PC-3 (cell line): ENCODE results near the gene KAT7. TPM values are rescaled to one million over a fixed set of nuclear protein-coding genes. Genes with fewer than 3 reads are reported as not detected.
A peak's percentile ranks its signal among the peaks of the same experiment; 100 is the strongest.

Experiments
- ATAC-seq: fragments of 200-7000 bp; cut with Tn5 transposase; 2 replicates; pipeline ENCODE4 v1.9.1; 2020; ENCODE audit warnings: mild to moderate bottlenecking, moderate library complexity
- BruUV-seq: library from RNA; stranded (reverse); fragments of 400-500 nt; replicated peaks from 2 replicates; lab custom pipeline; 2021; lab: Mats Ljungman, UMichigan
- CTCF ChIA-PET: fragments of 300-600 bp; sonication (Branson Sonifier 250); formaldehyde crosslinking; loops from one replicate; lab custom pipeline; 2022; ENCODE audit warnings: antibody characterized with exemption; lab: Charles Lee
- POLR2A ChIA-PET: fragments of 300-600 bp; sonication (Branson Sonifier 250); formaldehyde crosslinking; loops from one replicate; lab custom pipeline; 2022; ENCODE audit warnings: antibody characterized with exemption; ENCODE audit not compliant: unreplicated experiment; lab: Charles Lee
- DNase-seq: peaks from one replicate; pipeline ENCODE4 v3.0.0-alpha.2; 2015
- H2AFZ ChIP-seq: fragments of 300-600 bp; sonication (generic); 2 replicates; pipeline ENCODE4 v1.6.0; 2016; ENCODE audit warnings: antibody characterized with exemption, low read length
- H3F3A ChIP-seq: fragments of 300-600 bp; sonication (generic); one replicate; pipeline ENCODE4 v1.6.0; 2017; ENCODE audit warnings: antibody characterized with exemption, low read length, control low read depth, mild to moderate bottlenecking; ENCODE audit not compliant: unreplicated experiment
- H3K27ac ChIP-seq: fragments of 300-600 bp; sonication (generic); 2 replicates; pipeline ENCODE4 v1.5.1; 2016; ENCODE audit warnings: mild to moderate bottlenecking, low read length
- H3K27me3 ChIP-seq: fragments of 300-600 bp; sonication (generic); 2 replicates; pipeline ENCODE4 v1.6.1; 2016; ENCODE audit warnings: low read length, mixed read lengths
- H3K36me3 ChIP-seq: fragments of 300-600 bp; sonication (generic); 2 replicates; pipeline ENCODE4 v1.6.1; 2016; ENCODE audit warnings: low read depth, mixed run types, low read length, mixed read lengths
- H3K4me1 ChIP-seq: fragments of 300-600 bp; sonication (generic); 2 replicates; pipeline ENCODE4 v1.5.1; 2016; ENCODE audit warnings: low read length; ENCODE audit not compliant: insufficient read depth
- H3K4me2 ChIP-seq: fragments of 300-600 bp; sonication (generic); 2 replicates; pipeline ENCODE4 v1.6.0; 2016; ENCODE audit warnings: low read length
- H3K4me3 ChIP-seq: fragments of 300-600 bp; sonication (generic); 2 replicates; pipeline ENCODE4 v1.5.1; 2016; ENCODE audit warnings: mild to moderate bottlenecking, low read length, mixed read lengths
- H3K79me2 ChIP-seq: fragments of 300-600 bp; sonication (generic); 2 replicates; pipeline ENCODE4 v1.6.1; 2017; ENCODE audit warnings: low read length, mixed read lengths
- H3K9ac ChIP-seq: fragments of 300-600 bp; sonication (generic); 2 replicates; pipeline ENCODE4 v1.6.0; 2016; ENCODE audit warnings: mild to moderate bottlenecking, low read length
- H3K9me2 ChIP-seq: fragments of 300-600 bp; sonication (generic); replicated peaks from 2 replicates; pipeline ENCODE4 v1.6.1; 2016; ENCODE audit warnings: mixed run types, low read length, mixed read lengths
- H3K9me3 ChIP-seq: fragments of 300-600 bp; sonication (generic); 2 replicates; pipeline ENCODE4 v1.6.1; 2016; ENCODE audit warnings: low read length, mixed read lengths
- H4K20me1 ChIP-seq: fragments of 300-600 bp; sonication (generic); 2 replicates; pipeline ENCODE4 v1.6.1; 2016; ENCODE audit warnings: low read length, mixed read lengths
- EZH2 ChIP-seq: fragments of 300-600 bp; sonication (generic); IDR thresholded peaks from one replicate; pipeline ENCODE4 v1.6.1; 2017; ENCODE audit warnings: antibody characterized with exemption, mild to moderate bottlenecking, low read length; ENCODE audit not compliant: unreplicated experiment
- EZH2phosphoT487 ChIP-seq: fragments of 300-600 bp; sonication (generic); IDR thresholded peaks from 2 replicates; pipeline ENCODE4 v1.6.1; 2018; ENCODE audit warnings: mild to moderate bottlenecking, antibody characterized with exemption, low read length, borderline replicate concordance
- intact Hi-C: fragments of 100-400 bp; cut with micrococcal nuclease; formaldehyde crosslinking; loops from 2 replicates; pipeline ENCODE4 v1.9.0; 2023
- total RNA-seq: library from RNA; depleted of rRNA; stranded (reverse); fragments of >200 nt; gene quantifications from 2 replicates; pipeline ENCODE4 v1.2.3, GENCODE V29; 2014
- TF ChIP-seq, protein P1 (sequence below): fragments of 300-600 bp; sonication (generic); conservative IDR thresholded peaks from 2 replicates; pipeline ENCODE4 v1.5.1; 2017; ENCODE audit warnings: antibody characterized with exemption, low read depth, mild to moderate bottlenecking, low read length

KAT7 gene
- total RNA-seq, 1 experiment from 2014 or later, result 39.1 TPM

GRCh38 chr17:49783071-49783715 lies 5.3 kb upstream of the KAT7 start:
- H3K9me3 ChIP-seq, result no peaks in the 10 kb centered on the region
- no peaks in the 10 kb centered on the region for H3F3A ChIP-seq
- H4K20me1 ChIP-seq, result no peaks in the 10 kb centered on the region
- H3K4me1 ChIP-seq, result peaks cover 19% of the 10 kb centered on the region
- POLR2A ChIA-PET, result interaction anchor here (0.5 kb wide), 1 partner anchor 19 kb away, joined by 4 read pairs; the partner anchor contains the start of gene FAM117A
- H3K36me3 ChIP-seq, result no peaks in the 10 kb centered on the region
- H2AFZ ChIP-seq, result no peak overlapping the region
- ATAC-seq (no peak), DNase-seq (no peak)
- BruUV-seq, result no TSS peak
- H3K27ac ChIP-seq, result no peak overlapping the region
- H3K4me3 ChIP-seq, result no peak overlapping the region
- H3K4me2 ChIP-seq, result no peak overlapping the region
- H3K79me2 ChIP-seq, result no peaks in the 10 kb centered on the region
- H3K9me2 ChIP-seq, result no peaks in the 10 kb centered on the region
- no peaks in the 10 kb centered on the region for H3K27me3 ChIP-seq
- intact Hi-C loops, result no loop called here
- CTCF ChIA-PET, result no interaction called here
- H3K9ac ChIP-seq, result no peak overlapping the region
- no peak for TF ChIP-seq EZH2phosphoT487
- TF ChIP-seq, protein P1, sequence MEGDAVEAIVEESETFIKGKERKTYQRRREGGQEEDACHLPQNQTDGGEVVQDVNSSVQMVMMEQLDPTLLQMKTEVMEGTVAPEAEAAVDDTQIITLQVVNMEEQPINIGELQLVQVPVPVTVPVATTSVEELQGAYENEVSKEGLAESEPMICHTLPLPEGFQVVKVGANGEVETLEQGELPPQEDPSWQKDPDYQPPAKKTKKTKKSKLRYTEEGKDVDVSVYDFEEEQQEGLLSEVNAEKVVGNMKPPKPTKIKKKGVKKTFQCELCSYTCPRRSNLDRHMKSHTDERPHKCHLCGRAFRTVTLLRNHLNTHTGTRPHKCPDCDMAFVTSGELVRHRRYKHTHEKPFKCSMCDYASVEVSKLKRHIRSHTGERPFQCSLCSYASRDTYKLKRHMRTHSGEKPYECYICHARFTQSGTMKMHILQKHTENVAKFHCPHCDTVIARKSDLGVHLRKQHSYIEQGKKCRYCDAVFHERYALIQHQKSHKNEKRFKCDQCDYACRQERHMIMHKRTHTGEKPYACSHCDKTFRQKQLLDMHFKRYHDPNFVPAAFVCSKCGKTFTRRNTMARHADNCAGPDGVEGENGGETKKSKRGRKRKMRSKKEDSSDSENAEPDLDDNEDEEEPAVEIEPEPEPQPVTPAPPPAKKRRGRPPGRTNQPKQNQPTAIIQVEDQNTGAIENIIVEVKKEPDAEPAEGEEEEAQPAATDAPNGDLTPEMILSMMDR, result no peak

DNA sequence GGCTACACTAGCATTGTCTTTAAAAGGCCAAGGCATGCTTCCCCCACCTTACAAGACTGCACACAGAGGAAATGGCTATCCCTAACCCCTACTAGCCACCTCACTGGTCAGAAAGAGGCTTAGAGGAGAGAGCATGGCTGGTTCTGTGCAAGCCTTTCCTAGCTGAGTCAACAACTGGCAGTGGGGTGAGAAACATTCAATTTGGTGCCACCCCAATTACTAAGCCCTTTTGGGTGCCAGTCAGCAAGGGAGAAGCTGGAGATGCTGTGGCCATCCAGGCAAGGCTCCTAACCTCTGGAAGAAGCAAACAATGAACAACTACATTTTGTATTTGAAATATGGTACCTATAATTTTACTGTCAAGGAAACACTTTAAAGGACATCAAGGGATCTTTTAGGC lies 4.7 kb upstream of the KAT7 start:
- Histone ChIP-seq H3K79me2 (no peaks in the 10 kb centered on the region), H3K9ac (no peak overlapping the region), H3K9me3 (no peaks in the 10 kb centered on the region), H3K27ac (no peak overlapping the region), H3K27me3 (no peaks in the 10 kb centered on the region), H2AFZ (no peak overlapping the region), H3K4me1 (peaks cover 19% of the 10 kb centered on the region), H3F3A (no peaks in the 10 kb centered on the region), H4K20me1 (no peaks in the 10 kb centered on the region), H3K36me3 (no peaks in the 10 kb centered on the region), H3K4me2 (no peak overlapping the region), H3K9me2 (no peaks in the 10 kb centered on the region), H3K4me3 (no peak overlapping the region)
- intact Hi-C loops, result no loop called here
- CTCF ChIA-PET, result no interaction called here
- ATAC-seq (no peak), DNase-seq (no peak)
- no peak for TF ChIP-seq EZH2phosphoT487
- TF ChIP-seq, protein P1, result no peak
- no peak for TF ChIP-seq EZH2
- BruUV-seq, result no TSS peak
- POLR2A ChIA-PET, result no interaction called here

GRCh38 chr17:49784636-49785035 lies 3.8 kb upstream of the KAT7 start:
- BruUV-seq, result no TSS peak
- ATAC-seq, result no peak
- H4K20me1 ChIP-seq, result peaks cover 4% of the 10 kb centered on the region
- H2AFZ ChIP-seq, result no peak overlapping the region
- H3K9me3 ChIP-seq, result no peaks in the 10 kb centered on the region
- intact Hi-C loops, result no loop called here
- peaks cover 19% of the 10 kb centered on the region for H3K4me1 ChIP-seq
- ChIA-PET POLR2A (no interaction called here), CTCF (no interaction called here)
- no peaks in the 10 kb centered on the region for H3K27me3 ChIP-seq
- no peaks in the 10 kb centered on the region for H3K36me3 ChIP-seq
- H3K9ac ChIP-seq, result no peak overlapping the region
- H3K4me2 ChIP-seq, result no peak overlapping the region
- no peak overlapping the region for H3K27ac ChIP-seq
- no peaks in the 10 kb centered on the region for H3K9me2 ChIP-seq
- DNase-seq, result peak; percentile 25
- H3F3A ChIP-seq, result no peaks in the 10 kb centered on the region
- TF ChIP-seq EZH2phosphoT487 (no peak), EZH2 (no peak)
- TF ChIP-seq, protein P1, result no peak
- peaks cover 5% of the 10 kb centered on the region for H3K79me2 ChIP-seq
- no peak overlapping the region for H3K4me3 ChIP-seq
